NCI-H460 (cell line): ENCODE results near the gene TMCC1. TPM values are rescaled to one million over a fixed set of nuclear protein-coding genes. Genes with fewer than 3 reads are reported as not detected.

ENCODE experiments used
- DNase-seq: peaks from one replicate; pipeline ENCODE4 v3.0.0-alpha.2; 2016; ENCODE audit warnings: low read depth; ENCODE audit errors: extremely low read depth
- total RNA-seq: library from RNA; depleted of rRNA; stranded (reverse); fragments of >200 nt; shearing (Covaris generic); gene quantifications from 2 replicates; pipeline ENCODE4 v1.2.3, GENCODE V29; 2014

TMCC1 gene
- total RNA-seq, 1 experiment from 2014 or later: 9.7 TPM

DNA sequence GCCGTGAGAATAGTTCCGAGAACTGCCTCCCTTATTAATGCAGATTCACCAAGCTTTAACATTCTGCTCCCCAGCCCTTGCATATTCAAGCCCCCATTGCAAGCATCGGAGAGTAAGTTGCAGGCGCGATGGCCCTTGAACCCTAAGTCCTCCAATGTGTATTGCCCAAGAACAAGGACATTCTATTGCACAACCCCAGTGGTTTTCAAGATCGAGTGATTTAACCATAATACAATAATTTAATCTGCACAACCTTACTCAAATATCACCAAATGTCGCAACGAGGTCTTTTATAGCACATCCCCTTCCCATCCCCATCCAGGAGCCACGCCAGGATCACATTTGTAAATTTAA, 265.4 kb downstream of the TMCC1 start:
- no peak for DNase-seq

DNA sequence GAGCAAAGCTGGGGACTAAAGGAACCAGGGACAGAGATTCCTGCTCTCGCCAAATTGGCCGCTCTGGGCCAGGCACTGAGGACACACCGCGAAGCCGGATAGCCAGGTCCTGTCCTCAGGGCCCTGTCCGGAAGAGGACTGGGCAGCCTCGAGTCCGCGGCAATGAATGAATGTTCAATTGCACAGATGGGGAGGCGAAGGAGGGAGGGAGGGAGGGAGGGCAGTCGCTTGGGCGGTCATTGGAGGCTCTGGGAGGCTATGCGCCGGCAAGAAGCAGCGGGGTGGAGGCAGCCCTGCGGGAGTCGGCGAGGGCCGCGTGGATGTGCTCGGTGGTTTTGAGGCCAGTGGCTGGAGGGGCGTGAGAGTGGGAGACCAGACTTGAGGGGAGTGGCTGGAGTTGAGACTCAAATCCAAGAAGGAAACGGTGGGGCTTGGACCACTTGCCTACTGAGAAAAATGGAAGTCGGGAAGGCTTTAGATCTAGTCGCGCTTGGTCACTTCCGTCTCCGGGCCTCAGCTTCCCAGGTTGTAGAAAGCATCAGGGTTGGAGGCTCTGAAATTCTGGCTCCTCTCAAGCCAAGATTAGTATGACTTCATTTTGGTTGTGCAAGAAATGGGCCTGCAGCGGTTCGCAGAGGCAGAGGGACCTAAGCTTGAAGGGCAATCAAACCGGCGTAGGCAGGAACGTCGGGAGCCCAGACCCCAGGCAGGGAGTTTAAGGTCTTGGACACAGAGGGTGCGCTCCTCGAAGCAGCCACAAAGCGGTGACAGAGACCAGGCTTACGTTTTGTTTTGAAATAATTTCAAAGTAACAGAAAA, 266.0 kb downstream of the TMCC1 start:
- peak; percentile 62 for DNase-seq

DNA sequence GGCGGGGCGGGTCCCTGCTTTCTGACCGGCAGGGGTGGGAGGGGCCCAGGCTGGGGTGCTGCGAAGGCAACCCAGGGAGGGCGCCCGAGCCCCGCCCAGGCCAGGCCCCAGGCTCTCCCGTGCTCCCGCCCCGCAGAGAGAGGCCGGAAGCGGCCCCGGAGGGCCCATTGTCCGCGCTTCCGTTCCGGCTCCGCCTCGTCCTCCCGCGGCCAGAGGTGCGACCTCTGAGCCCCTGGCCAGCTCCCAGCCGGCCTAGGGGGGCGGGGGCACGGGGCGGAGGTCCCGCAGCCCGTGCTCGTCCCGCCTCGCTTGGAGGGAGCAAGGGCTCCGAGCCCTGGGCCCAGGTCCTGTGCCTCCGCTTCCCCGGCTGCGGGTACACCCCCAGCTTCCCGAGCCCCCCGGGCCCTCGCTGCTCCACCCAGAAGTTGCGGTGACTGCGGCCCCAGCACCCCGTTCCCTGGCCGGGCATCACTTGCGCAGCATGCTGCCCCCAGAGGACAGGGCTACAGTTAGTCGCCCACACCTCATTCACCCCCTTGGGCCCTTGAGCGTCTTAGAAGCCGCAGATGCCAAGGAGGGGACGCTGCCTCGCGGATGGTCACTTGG, 266.7 kb downstream of the TMCC1 start:
- DNase-seq: peak; percentile 82

DNA sequence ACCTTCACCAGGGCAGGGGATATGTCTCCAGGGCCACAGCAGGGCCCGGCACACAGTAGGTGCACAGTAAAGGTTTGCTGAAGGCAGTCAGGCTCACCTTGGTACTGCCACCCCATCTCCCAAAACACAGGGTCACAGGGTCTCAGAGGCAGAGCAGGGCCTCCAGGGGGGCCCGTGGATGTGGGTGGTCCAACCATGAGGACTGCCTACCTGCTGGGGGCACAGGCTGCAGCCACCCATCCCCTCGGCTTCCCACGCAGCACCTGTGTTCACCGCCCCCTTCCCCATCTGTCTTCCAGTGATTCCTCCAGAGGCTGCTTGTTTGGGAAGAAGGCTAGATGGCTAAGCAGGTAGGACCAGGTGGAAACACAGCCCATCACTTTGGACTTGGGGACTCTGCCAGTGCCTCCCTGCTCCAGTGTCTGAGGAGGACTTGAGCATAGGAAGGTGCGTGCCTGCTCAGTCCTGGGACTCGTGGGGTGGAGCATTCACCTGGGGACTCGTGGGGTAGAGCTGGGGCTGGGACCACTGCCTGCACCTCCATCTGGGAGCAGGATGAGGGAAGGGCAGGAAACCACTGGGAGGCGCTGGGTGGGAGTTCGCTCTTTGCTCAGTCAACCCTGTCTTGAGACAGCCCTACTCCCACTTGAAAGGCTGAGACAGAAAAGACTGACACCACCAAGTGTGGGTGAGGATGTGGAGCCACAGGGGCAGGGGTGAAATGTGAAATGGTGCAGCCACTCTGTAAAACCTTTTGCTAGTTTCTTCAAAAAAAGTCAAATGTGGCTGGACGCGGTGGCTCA, 268.2 kb downstream of the TMCC1 start:
- DNase-seq: no peak

DNA sequence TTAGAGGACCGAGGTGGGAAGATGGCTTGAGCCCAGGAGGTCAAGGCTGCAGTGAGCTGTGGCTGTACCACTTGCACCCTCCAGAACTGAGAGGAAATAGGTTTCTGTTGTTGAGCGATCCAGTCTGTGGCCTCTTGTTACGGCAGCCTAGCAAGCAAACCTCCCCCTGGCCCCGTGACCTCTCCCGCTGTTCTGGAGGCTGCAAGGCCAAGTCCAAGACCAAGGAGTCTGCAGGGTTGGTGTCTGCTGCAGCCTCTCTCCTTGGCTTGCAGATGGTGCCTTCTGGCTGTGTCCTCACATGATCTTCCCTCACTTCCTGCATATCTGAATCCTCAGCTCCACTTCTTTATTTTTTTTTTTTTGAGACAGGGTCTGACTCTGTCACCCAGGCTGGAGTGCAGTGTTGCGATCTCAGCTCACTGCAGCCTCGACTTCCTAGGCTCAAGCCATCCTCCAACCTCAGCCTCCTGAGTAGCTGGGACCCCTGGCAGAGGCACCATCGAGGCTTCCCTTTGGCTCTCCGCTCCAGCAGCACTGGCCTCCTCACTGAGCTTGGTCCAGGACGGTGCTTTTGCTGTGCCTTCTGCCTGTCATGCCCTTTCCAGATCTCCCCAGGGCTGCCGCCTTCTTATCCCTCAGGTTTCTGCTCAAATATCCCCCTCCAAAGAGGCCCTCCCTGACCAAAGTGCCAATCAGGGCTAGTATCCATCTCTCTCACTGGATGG, 269.0 kb downstream of the TMCC1 start:
- no peak for DNase-seq

DNA sequence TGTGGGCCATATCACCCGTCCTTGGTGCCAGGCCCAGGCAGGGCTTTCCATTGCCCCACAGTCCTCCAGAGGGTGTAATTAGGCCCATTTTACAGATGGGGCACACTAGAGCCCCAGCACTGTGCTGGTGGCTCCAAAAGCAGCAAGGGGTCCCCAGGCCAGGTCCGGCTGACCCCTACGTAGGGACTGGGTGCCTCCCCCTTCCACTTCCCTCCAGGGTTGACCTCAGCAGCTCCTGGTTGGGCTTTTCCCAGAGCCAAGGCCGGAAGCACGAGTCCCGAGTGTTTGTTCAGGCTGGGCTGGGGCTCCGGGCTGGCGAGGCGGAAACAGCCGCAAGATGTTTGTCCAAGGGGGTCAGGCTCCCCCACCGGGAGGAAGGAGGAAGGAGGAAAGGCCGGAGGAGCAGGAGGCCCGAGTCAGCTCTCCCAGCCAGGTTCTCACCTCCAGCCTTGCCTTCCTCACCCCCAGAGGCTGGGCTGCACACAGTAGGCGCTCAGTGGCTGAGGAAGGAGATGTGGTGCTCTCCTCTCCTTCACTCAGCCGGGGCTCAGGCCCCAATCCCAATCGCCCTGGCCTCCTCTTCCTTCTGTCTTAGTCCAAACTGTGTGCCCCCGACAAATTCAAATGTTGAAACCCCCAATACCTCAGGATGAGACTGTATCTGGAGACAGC, 269.9 kb downstream of the TMCC1 start:
- no peak for DNase-seq

DNA sequence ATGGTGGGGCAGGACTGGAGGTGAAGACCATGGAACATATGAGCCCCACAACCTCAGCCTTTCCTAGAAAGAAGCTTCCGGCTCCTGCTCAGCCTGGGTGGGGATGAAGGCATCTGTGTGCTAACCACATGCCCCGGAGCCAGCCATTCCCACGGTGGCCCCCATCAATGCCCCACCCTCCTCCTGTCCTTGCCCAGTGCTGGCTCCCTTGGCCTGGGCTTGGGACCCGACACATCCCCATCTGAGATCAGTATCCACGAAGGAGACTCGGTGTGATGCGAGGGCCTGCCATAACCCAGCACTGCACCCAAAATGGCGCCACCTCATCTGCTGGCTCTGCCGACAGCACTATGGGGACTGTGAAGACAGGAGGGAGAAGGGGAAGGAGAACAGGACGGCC, 270.6 kb downstream of the TMCC1 start:
- no peak for DNase-seq

DNA sequence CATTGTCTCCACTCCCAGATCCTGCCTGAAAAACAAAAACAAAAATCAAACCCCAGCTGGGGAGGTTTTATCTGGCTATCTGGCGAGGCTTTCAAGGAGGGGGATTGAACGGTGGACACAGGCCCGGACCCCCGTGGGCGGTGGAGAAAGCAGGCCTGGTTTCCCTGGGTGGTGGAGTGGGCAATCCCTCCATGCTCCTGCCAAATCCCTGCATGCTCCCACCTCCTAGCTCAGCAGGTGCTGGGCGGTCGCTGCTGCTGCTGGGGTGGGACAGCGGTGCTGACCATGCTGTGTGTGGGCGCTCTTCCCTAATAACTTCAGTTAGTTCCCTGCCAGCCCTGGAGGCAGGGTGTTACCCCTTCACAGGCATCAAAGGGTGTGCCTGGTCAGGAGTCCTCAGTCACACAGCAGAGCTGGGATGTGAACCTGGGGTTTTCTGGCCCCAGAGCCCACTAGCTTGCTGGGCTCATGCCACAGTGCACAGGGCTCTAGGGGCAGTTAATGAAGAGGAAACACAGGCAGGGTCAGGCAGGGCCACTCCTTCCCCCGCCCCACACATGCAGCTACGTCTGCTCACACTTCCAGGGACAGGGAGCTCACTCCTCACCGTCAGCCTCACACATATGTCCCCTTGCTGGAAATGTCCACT, 271.2 kb downstream of the TMCC1 start:
- DNase-seq: no peak

DNA sequence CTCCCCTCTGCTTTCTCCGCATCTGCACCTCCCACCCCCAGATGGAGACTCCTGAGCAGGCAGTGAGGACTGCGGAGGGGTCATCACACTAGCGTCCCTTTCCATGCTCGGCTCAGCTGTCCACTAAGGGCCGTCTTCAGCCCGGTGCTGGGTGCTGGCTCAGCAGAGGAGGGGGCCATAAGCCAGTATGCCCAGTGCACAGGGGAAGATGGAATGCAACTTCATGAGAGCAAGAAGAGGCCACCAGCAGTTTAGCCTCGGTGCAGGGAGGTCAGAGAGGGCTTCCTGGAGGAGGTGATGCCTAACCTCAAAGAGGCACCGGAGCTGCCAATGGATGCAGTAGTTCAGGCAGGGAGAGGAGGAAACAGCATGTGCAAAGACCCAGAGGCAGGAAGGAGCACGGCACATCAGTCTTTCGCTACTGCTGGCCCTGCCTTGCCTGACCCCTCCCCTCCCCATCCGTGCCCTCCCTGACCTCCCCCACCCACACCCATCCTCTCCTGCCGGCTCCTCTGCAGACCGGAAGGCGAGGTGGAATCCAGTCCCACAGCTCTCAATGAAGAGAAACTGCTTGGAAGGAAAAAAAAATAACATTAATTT, 271.8 kb downstream of the TMCC1 start:
- no peak for DNase-seq

DNA sequence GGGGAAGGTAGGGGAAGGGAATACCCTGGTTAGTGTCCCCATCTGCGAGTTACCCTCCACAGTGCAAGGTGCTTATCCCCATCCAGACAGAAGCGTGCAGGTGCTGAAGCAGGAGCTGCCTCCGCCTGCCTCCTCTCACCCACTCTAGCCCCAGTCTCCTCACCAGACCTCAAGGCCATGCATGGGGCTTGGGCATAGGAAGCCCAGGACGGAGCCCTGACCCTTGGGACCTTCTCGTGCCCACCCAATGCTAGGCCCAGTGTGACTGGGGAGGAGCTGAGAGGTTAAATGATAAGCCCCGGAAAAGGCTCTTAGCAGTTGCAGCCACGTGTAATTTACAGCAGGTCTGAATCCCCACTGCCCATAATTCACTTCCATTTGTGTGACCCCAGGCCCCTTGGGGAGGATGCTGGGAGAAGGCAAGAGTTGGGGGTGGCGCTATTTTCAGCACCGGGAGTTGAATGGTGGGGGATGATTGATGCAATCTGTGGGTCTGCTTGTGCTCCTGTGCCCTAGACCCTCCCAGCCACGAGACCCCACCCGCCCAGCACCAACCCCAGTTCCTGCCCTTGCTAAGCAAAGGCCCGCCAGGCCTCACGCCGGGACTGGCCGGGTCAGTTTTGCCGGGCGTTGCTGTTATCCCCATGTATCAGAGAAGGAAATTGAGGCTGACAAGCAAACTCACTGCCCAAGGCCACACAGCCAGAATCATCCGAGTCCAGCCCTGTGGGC, 272.5 kb downstream of the TMCC1 start:
- DNase-seq: no peak

DNA sequence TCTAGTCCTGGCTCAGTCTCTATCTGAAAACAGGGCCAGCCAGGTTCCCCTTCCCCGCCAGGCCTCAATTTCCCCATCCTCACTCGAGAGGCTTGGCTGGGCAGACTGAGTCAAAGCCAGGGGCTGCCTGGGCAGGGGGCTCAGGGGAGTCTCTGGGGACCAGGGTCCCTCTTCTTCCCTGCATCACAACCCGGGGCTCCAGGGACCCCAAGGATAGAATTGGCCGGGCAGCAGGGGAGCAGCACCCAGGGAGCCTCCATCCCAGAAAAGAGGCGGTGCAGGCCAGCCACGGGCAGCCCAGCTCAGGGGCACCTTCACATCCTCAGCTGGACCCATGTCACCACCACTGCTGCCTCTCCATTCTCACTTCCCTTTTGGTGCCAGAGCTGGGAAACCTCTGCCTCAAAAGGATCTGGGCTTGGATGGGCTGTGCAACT, 273.8 kb downstream of the TMCC1 start:
- no peak for DNase-seq

DNA sequence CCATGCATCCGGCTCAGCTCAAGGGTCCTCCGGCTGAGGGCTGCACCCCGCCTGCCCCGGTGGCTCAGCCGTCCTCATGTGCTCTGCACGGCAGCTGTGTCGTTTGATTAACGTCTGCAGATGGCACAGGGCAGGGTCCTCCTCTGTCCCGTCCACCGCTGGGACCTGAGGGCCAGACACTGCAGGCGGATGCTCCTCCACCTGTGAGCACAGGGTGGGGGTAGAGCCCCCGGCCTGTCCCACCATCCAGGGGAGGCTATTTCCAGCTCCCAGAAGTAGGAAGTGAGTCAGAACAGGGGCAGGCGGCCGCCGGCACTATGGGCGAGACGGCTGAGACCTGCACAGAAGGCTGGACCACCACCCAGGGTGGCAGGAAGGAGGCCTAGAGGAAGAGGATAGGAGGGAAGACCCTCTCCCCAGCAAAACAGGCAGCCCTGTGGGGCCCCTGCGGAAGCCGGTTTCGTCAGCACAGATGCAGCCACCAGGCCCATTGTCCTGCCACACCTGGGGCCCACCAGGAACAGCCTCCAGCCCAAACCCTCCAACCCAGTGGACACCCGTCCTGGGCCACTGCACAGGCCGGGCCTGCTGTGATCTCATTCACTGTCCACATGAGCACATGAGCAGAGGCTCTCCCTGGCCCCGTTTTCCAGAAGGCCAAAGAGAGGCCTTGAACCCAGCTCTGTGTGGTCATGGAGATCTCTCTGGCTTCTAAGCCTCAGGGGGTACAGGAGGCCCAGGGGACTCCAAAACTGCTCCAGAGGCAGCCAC, 274.4 kb downstream of the TMCC1 start:
- no peak for DNase-seq

DNA sequence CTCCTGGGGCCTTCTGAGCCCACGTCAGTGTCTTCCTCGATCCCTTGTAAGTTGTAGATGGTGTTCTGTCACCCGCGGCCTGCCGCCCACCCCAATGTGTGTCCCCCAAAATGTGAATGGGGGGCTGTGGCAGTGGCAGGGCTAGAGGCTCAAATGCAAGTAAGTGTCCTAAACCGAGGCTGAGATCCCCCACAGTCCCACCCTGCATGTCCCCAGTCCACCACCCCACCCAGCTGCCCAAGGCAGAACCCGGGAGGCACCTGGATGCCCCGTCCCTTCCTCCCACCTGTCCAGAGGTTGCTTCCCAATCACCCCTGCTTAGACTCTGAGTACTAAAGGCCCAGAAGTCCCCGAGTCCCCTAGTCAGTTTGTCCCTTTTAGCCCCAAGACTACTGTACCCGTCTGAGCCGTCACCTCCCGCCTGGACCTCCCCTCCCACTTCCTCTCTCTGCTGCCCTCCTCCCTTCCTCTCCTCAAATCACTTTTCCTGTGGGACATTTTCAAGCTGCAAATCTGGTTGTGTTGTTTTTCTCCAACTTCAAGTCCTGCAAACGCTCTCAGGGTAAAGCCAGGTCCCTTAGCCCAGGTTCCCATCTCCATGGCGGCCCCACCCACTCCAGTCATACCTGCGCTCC, 275.2 kb downstream of the TMCC1 start:
- no peak for DNase-seq

DNA sequence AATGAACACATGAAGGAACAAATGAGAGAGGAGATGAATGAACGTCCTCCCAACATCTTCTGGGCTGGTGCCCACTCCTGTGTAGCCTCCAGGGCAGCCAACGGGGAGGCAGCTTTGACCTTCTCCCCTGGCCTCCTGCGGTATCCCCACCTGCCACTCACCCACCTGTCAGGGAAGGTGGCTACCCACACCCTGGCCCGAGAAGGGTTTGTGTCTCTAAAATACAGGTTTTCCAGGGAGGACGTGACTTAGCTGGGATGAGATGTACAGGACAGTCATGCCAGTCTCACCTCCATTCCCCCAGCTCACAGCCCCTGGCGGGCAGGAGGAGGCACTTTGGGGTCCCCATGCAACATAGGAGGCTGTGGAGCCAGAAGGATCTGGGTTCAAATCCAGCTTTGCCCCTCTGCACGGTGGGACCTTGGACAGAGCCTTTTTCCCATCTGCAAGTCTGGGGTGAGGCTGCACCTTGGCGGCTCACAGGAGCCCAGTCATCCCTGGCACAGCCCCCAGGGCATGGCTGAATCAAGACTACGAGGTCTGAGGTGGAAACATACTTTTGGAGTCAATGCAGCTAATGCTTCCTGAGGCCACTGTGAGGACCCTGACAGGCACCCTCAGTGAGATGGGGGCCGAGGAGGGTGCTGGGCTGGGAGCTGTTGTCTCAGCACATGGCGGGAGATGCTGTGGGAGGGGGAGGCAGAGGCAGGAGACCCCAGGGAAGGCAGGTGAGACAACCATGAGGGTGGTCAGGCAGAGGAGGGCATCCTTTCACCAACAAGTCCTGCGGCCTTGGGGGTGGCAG, 275.9 kb downstream of the TMCC1 start:
- no peak for DNase-seq

DNA sequence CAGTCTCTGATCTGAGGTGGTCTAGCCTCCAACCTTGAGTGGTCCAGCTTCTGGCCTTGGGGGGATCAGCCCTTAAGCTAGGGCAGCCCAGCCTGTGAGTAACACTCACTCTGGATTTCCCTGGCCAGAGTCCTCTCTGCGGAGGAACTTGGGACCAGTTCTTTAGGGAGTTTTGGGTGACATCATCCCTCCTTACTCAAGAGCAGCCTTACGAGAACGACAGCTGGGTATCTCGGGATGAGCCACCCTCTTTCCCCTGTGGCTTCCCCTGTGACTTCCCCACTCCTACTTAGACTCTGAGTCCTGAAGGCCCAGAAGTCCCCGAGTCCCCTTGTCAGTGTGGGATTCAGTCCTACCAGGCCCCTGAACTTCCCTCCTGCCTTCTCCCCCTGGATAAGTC, 276.8 kb downstream of the TMCC1 start:
- no peak for DNase-seq

DNA sequence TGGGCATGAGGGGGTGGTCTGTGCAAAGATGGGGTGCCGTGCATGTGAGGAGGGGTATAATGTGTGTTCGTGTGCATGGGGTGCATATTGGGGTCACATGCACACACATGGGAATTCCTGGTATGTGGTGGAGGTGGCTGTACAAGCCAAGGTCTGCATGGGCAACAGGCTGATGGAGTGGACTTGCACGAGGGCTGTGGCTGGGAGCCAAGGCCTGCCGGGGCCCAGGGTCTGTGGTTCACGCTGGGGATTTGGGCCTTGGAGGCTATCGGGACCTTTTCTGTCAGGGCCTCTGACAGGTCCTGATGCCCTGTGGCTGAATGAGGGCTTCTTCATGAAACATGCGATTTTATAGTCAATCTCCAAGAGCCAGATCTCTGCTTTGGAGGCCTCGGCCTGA, 277.2 kb downstream of the TMCC1 start:
- no peak for DNase-seq
